ENCODE results near the gene ZNF234. TPM values are rescaled to one million over a fixed set of nuclear protein-coding genes. Genes with fewer than 3 reads are reported as not detected.
A peak's percentile ranks its signal among the peaks of the same experiment; 100 is the strongest.
"Not testable (repeated sequence)": the region's sequence is repeated elsewhere in the genome, so short reads cannot be mapped to it uniquely, and the experiment has no call there.

Gene ZNF234
- total RNA-seq, 2 donors from 2014 or later: 7.6 to 7.7 TPM

DNA sequence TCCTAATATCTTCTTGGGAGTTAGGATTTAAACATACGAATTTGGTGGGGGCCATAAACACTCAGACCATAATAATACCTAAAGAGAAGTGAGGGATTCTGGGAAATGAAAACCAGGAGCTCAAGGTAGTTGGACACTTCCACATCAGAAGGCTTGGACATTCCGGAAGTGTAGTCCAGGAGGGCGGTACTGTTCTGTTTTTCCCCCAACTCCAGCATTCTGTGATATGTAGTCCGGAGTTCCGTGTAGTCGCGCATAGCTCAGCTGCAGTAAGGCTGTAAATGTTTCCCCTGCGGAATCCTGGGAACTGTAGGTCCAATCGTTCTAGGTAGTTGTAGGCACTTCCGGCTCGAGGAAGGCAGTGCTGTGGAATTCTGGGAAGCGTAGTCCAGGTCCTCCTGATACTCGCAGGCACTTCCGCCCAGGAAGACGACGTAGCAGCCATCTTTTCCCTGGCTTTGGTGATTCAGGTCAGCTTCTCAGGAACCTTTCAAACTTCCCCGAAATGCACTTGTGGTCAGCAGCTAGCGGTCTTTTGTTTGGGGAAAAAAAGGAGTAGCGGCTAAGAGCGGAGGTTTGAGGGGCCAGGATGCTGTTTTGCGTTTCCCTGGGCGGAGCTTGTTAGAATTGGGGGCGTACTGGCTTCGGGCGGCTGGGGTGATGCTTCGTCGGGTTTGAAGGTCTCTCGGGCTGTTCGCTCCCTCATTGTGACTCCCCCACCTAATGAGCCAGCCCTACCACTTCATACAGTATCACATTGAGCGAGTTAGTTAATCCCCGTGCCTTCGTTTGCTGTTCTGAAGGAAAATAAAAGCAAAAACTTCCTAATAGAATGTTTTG is 23.5 kb downstream of the ZNF234 start, which contains the start of gene ZNF226:
TSS of gene ZNF226 (plus strand) at position 428 of the 840 bp plus-strand sequence. CDS start 4,981 bp downstream, outside the sequence.
- DNase-seq (peak; percentile 83 to 96), ATAC-seq (peak; percentile 99)
- intact Hi-C loops (cut with DNase I, micrococcal nuclease): loop anchor here in 1 of 2 donors (5.0 kb wide), 1 partner anchor 42 kb away; no protein-coding TSS in a partner anchor

DNA sequence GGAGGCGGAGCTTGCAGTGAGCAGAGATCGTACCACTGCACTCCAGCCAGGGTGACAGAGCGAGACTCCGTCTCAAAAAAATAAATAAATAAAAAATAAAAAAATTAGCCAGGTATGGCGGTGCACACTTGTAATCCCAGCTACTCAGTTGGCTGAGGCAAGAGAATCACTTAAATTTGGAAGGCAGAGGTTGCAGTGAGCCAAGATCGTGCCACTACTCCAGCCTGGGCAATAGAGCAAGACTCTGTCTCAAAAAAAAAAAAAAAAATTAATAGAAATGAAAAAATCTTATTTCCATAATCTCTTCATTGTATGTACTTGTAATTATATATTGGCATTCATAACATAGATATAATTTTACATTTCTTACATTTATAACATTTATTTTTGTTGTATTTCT is 29.3 kb downstream of the ZNF234 start:
- ATAC-seq; intact Hi-C loops (cut with DNase I, micrococcal nuclease): not testable (repeated sequence)

DNA sequence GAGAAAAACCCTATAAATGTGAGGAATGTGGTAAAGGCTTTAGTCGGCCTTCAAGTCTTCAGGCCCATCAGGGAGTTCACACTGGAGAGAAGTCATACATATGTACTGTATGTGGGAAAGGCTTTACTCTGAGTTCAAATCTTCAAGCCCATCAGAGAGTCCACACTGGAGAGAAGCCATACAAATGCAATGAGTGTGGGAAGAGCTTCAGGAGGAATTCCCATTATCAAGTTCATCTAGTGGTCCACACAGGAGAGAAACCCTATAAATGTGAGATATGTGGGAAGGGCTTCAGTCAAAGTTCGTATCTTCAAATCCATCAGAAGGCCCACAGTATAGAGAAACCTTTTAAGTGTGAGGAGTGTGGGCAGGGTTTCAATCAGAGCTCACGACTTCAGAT is 35.2 kb downstream of the ZNF234 start:
- ATAC-seq (no peak), DNase-seq (no peak)
- intact Hi-C loops (cut with DNase I, micrococcal nuclease): no loop called here

More for the DNA sequence above, 29.3 kb downstream of the ZNF234 start:
- not testable (repeated sequence) for DNase-seq

DNA sequence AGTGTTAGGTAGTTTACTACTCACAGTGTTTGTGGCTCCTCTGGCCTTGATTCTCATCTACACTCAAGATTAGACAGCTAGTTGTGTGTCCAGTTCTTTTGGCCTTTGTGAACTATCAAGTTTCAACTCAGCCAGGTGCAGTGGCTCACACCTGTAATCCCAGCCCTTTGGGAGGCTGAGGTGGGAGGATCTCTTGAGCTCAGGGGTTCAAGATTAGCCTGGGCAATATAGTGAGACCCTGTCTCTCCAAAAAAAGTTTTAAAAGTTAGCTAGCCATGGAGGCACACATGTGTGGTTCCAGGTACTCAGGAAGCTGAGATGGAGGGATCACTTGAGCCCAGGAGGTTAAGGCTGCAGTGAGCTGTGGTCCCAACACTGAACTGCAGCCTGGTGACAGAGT is 39.6 kb downstream of the ZNF234 start:
- intact Hi-C loops (cut with DNase I, micrococcal nuclease): no loop called here
- ATAC-seq (no peak), DNase-seq (no peak)

DNA sequence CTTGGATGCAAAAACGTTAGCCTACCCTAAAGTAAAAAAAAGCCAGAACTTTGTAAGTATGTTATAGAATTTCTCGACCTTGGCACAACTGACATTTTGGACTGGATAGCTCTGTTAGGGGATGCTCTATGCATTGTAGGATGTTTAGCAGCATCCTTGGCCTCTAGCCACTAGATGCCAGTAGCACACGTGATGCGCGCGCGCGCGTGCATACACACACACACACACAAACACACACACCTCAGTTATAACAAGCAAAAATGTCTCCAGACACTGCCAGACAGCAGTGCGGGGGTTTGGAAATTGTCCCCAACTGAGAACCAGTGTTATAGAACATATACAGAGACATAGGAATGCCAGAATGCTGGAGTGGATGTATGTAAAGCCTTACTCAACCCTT is 40.8 kb downstream of the ZNF234 start:
- DNase-seq: no peak
- no peak for ATAC-seq
- intact Hi-C loops (cut with DNase I, micrococcal nuclease): no loop called here

DNA sequence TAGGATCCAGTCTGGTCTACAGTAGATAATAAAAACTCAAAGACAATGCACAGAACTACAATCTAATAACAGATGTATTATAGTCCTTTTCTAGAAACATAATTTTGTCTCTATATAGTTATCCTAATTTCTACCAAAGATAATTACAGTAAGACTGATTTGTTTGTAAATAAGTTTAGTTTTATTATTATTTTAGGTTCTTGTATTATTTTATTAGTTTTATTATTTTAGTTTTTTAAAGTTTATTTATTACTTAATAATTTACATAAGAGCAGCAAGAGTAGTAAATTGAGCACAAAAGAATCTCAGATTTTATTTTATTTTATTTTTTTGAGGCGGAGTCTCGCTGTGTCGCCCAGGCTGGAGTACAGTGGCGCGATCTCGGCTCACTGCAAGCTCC is 48.7 kb downstream of the ZNF234 start:
- ATAC-seq (no peak), DNase-seq (no peak)
- intact Hi-C loops (cut with DNase I, micrococcal nuclease): no loop called here

DNA sequence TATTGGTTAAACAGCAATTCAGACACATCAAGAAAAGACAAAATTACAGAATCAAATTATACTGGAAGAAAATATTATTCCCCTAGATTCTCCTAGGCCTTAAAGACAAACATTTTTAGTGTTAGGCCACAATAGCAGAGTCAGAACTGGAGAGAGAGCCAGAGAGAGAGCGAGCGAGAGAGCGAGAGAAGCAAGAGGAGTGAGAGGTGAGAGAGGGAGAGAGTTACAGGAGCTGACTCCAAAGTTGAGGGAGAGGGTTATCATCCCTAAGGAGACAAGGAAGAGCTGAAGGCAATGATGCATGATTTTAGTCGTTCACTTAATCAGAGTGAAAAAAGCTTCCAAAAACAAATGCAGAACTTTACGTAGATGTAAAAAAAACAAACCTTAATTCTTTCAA is 50.8 kb downstream of the ZNF234 start:
- DNase-seq: no peak
- intact Hi-C loops (cut with DNase I, micrococcal nuclease): no loop called here
- no peak for ATAC-seq

DNA sequence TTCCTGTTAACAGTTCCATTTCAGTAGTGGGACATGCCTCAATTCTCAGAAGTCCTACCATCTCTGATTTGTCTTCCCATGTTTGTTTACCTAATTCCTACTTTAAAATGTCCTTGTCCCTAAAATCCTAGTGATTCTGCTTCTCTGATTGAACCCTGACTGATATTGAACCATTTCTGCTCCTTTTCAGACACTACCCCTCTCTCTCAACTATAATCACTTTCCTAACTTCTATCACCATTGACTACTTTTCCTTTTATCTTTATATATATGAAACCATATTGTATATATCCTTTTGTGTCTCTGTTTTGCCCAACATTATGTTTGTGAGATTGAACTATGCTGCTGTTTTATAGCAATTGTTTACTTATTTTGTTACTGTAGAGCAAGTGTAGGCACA is 55.4 kb downstream of the ZNF234 start:
- no peak for ATAC-seq
- intact Hi-C loops (cut with DNase I, micrococcal nuclease): no loop called here
- DNase-seq: no peak

DNA sequence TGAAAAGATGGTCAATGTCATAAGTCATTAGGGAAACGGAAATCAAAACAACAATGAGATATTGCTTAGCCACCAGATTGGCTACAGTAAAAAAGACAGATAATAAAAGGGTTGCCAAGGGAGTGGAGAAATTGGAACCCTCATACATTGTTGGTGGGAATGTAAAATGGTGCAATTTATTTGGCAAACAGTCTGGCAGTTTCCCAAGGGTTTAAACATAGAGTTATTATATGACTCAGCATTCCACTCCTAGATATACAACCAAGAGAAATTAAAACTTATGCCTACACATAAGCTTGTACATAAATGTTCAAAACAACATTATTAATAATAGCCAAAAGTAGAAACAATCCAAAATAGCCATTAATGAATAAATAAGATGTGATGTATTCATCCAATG is 61.1 kb downstream of the ZNF234 start:
- ATAC-seq: no peak
- DNase-seq: no peak
- intact Hi-C loops (cut with DNase I, micrococcal nuclease): no loop called here

DNA sequence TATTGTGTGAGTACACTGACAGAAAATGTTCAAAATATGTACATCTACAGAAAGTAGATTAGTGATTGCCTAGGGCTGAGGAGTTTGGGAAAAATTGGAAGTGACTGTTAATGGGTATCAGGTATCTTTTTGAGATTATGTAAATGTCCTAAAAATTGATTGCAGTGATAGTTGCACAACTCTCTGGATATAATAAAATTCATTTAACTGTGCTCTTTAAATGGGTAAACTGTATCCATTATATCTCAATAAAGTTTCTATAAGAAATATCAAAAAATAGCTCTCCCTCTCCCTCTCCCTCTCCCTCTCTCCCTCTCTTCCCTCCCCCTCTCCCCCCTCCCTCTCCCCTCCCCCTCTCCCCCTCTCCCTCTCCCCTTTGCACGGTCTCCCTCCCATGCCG is 61.6 kb downstream of the ZNF234 start:
- intact Hi-C loops (cut with DNase I, micrococcal nuclease): no loop called here
- ATAC-seq: no peak
- DNase-seq: no peak

DNA sequence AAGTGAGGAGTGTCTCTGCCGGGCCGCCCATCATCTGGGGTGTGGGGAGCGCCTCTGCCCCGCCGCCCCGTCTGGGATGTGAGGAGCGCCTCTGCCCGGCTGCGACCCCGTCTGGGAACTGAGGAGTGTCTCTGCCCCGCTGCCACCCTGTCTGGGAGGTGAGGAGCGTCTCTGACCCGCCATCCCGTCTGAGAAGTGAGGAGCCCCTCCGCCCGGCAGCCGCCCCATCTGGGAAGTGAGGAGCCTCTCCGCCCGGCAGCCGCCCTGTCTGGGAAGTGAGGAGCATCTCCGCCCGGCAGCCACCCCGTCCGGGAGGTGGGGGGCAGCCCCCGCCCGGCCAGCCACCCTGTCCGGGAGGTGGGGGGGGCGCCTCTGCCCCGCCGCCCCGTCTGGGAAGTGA is 62.5 kb downstream of the ZNF234 start:
- ATAC-seq; DNase-seq; intact Hi-C loops (cut with DNase I, micrococcal nuclease): not testable (repeated sequence)

DNA sequence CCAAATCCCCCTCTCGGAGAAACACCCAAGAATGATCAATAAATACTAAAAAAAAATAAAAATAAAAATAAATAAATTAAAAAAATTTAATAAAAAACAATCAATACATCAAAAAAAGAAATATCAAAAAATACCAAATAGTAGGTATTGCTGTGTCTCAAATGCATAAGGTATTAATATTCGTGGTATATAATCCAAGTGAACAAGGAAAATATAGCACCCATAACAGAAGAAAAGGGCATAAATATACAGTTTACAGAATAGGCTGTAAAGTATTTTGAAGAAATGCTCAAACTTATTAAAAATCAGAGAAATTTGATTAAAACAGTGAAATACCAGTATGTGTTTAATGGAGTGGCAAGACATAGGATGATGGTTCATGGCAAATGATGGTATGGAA is 63.4 kb downstream of the ZNF234 start:
- DNase-seq (no peak), ATAC-seq (no peak)
- intact Hi-C loops (cut with DNase I, micrococcal nuclease): loop anchor here in 1 of 2 donors (5.0 kb wide), 1 partner anchor 37 kb away; the partner anchor contains the start of gene ZNF226

DNA sequence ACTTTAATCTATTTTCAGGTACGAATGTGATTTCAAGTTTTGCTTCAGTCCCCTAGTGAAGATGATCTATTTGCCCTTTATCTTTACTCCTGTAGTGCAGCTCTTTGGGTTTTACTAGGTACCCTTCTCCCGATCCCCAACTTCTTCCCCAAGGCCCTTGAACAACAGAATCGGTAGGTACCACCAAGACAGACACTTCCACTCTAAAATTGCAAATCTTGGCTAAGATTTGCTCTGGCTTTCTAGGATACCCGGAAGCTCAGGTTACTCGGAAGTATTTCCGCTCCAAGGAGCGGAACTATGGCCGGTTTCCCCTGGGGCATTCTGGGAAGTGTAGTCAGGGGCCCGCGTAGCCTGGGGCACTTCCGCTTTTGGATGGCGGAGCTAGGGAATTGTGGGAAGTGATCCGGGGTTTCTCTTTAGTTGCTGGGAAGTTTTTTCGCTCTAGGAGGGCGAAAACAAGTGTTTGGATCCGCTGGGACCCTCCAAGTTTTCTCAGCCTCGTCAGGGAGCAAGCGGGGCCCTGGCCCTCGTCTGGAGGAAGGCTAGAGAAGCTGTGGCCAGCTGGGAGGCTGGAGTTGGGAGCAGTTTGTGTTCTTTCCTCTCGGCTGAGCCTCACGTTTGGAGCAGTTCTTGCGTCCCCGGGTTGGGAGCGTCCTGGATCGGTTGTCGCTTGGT is 65.9 kb downstream of the ZNF234 start:
- intact Hi-C loops (cut with DNase I, micrococcal nuclease): loop anchor here in 1 of 2 donors (5.0 kb wide), 1 partner anchor 40 kb away; the partner anchor contains the start of gene ZNF226
- DNase-seq: peak; percentile 86 to 93
- ATAC-seq: peak; percentile 97

Other genes starting within 250 kb of the ZNF234 start
- 1 to 10 TPM; 8.9 to 9.2 TPM for gene ZNF45, start 206.3 kb upstream of the ZNF234 start, total RNA-seq
- gene ZNF221, start 190.3 kb upstream of the ZNF234 start, total RNA-seq: 1 to 10 TPM; 1.4 to 2.1 TPM
- gene ZNF155, start 157.4 kb upstream of the ZNF234 start, total RNA-seq: 1 to 10 TPM; 6.9 to 7.1 TPM
- 1 to 10 TPM; 3.3 to 3.9 TPM for gene ZNF230, start 138.6 kb upstream of the ZNF234 start, total RNA-seq
- gene ZNF222, start 116.2 kb upstream of the ZNF234 start, total RNA-seq: 1 to 10 TPM; 1.8 to 2.7 TPM
- 1 to 10 TPM; 5.0 to 8.4 TPM for gene ZNF223, start 89.5 kb upstream of the ZNF234 start, total RNA-seq
- 1 to 10 TPM; 1.6 to 2.1 TPM for gene ZNF284, start 69.4 kb upstream of the ZNF234 start, total RNA-seq
- 10 to 100 TPM; 22.3 to 25.8 TPM for gene ZNF224, start 47.2 kb upstream of the ZNF234 start, total RNA-seq
- 1 to 10 TPM; 3.7 to 3.9 TPM for gene ZNF225, start 28.2 kb upstream of the ZNF234 start, total RNA-seq
- gene ZNF226, start 23.5 kb downstream of the ZNF234 start, total RNA-seq: 10 to 100 TPM; 16.1 to 20.3 TPM
- 10 to 100 TPM; 10.1 to 13.5 TPM for gene ZNF227, start 71.0 kb downstream of the ZNF234 start, total RNA-seq
- 1 to 10 TPM; 1.5 to 1.7 TPM for gene ZNF233, start 118.3 kb downstream of the ZNF234 start, total RNA-seq
- 1 to 10 TPM; 4.9 to 6.7 TPM for gene ZNF235, start 163.5 kb downstream of the ZNF234 start, total RNA-seq
- gene ZNF112, start 215.1 kb downstream of the ZNF234 start, total RNA-seq: 1 to 10 TPM; 3.3 to 4.4 TPM